Ovary (tissue), 3 donors: ENCODE data around the gene ANTXR2.

Experiments
- CTCF ChIP-seq, 3 donors: fragments of 450-650 bp in 2 of 3; fragments of 200-600 bp in 1 of 3; IDR thresholded peaks; one replicate each; pipeline versions ENCODE4 v1.5.1 to v1.8.0; 2016 to 2022; ENCODE audit warnings: antibody characterized with exemption in 3 of 3, mild to moderate bottlenecking in 1 of 3
- EP300 ChIP-seq: sonication (generic); formaldehyde crosslinking; IDR thresholded peaks from one replicate; pipeline ENCODE4 v1.6.1; 2017; ENCODE audit warnings: antibody characterized with exemption
- POLR2A ChIP-seq: fragments of 450-650 bp; IDR thresholded peaks from one replicate; pipeline ENCODE4 v1.6.1; 2017; ENCODE audit warnings: antibody characterized with exemption, mild to moderate bottlenecking, moderate library complexity
- donor health status: DM: no; HTN: no; CAD: no.

DNA sequence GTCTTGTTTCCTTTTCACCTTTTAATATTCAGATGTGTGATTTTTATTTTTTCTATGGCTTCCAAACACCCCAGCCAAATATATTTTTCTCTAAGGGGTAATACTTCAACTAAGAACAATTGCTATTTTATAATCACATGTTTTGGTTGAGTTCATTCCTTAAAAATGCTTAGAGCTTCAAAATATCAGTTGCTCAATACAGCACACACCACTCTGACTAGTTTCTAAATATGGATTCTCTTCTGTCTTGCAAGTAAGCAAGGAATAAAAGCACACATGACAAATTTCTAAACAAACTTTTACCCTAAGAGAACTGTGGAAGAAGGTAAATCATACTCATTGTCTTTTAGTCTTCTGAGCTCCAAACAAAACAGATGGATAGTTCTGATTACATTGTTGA lies 27.2 kb downstream of the ANTXR2 start:
- no peak for TF ChIP-seq CTCF (IDR thresholded peaks at IDR 0.05)
- TF ChIP-seq POLR2A = no peak
- TF ChIP-seq EP300 = no peak
